IMR-90 (cell line): ENCODE data around the gene PILRA. TPM values are rescaled to one million over a fixed set of nuclear protein-coding genes. Genes with fewer than 3 reads are reported as not detected.

Experiments used
- ATAC-seq: fragments of 200-7000 bp; cut with Tn5 transposase; 2 replicates; pipeline ENCODE4 v1.9.1; 2020; ENCODE audit warnings: low read depth, mild to moderate bottlenecking, moderate library complexity
- BruUV-seq: library from RNA; stranded (reverse); fragments of 400-500 nt; replicated peaks from 2 replicates; lab custom pipeline; 2021; lab: Mats Ljungman, UMichigan
- CTCF ChIA-PET: fragments of 300-600 bp; formaldehyde crosslinking; extraction: SDS; loops from one replicate; lab custom pipeline; 2021; ENCODE audit warnings: antibody characterized with exemption; lab: Yijun Ruan, JAX
- POLR2A ChIA-PET: fragments of 300-600 bp; sonication (Branson Sonifier 250); formaldehyde crosslinking; loops from one replicate; lab custom pipeline; 2022; ENCODE audit warnings: antibody characterized with exemption; ENCODE audit not compliant: unreplicated experiment; lab: Charles Lee
- DNase-seq: peaks from one replicate; pipeline ENCODE4 v3.0.0; 2013
- H2AFZ ChIP-seq: replicated peaks from 2 replicates; pipeline ENCODE3; 2013; ENCODE audit warnings: low read length, mild to moderate bottlenecking; ENCODE audit not compliant: poor library complexity
- H2AK5ac ChIP-seq: 2 replicates; pipeline ENCODE4 v1.6.1; 2013; ENCODE audit warnings: low read depth, low read length, inconsistent platforms
- H2AK9ac ChIP-seq: replicated peaks from 2 replicates; pipeline ENCODE3; 2013; ENCODE audit warnings: mild to moderate bottlenecking, low read depth, low read length, moderate library complexity; ENCODE audit not compliant: poor library complexity
- H2BK120ac ChIP-seq: 2 replicates; pipeline ENCODE4 v1.6.1; 2013; ENCODE audit warnings: low read depth, low read length, inconsistent platforms
- H2BK15ac ChIP-seq: 3 replicates; pipeline ENCODE4 v1.6.1; 2013; ENCODE audit warnings: low read depth, low read length, inconsistent platforms
- H2BK20ac ChIP-seq: 2 replicates; pipeline ENCODE4 v1.6.1; 2013; ENCODE audit warnings: low read depth, mild to moderate bottlenecking, inconsistent platforms, low read length, moderate library complexity
- H2BK5ac ChIP-seq: 2 replicates; pipeline ENCODE4 v1.6.1; 2013; ENCODE audit warnings: mild to moderate bottlenecking, low read depth, low read length, inconsistent platforms; ENCODE audit not compliant: poor library complexity, severe bottlenecking
- H3K14ac ChIP-seq: replicated peaks from 2 replicates; pipeline ENCODE4 v1.6.1; 2013; ENCODE audit warnings: low read depth, low read length, inconsistent platforms
- H3K18ac ChIP-seq: 2 replicates; pipeline ENCODE4 v1.6.1; 2013; ENCODE audit warnings: low read depth, low read length, control low read depth
- H3K23ac ChIP-seq: 2 replicates; pipeline ENCODE4 v1.6.1; 2013; ENCODE audit warnings: low read depth, low read length, inconsistent platforms
- H3K27ac ChIP-seq: 2 replicates; pipeline ENCODE4 v1.5.1; 2013; ENCODE audit warnings: mild to moderate bottlenecking, control low read depth, low read length; ENCODE audit not compliant: insufficient read depth
- H3K27me3 ChIP-seq: 2 replicates; pipeline ENCODE4 v1.6.1; 2013; ENCODE audit warnings: low read length; ENCODE audit not compliant: control insufficient read depth, insufficient read depth
- H3K36me3 ChIP-seq: 2 replicates; pipeline ENCODE4 v1.6.1; 2013; ENCODE audit warnings: low read length, mixed read lengths; ENCODE audit not compliant: control insufficient read depth, insufficient read depth
- H3K4ac ChIP-seq: 2 replicates; pipeline ENCODE4 v1.6.1; 2013; ENCODE audit warnings: low read depth, low read length, inconsistent platforms
- H3K4me1 ChIP-seq: 2 replicates; pipeline ENCODE4 v1.6.1; 2013; ENCODE audit warnings: low read length, mixed read lengths; ENCODE audit not compliant: control insufficient read depth, insufficient read depth
- H3K4me2 ChIP-seq: 2 replicates; pipeline ENCODE4 v1.6.1; 2013; ENCODE audit warnings: low read depth, mild to moderate bottlenecking, control low read depth, low read length, moderate library complexity
- H3K4me3 ChIP-seq: 2 replicates; pipeline ENCODE4 v1.5.1; 2013; ENCODE audit warnings: low read depth, mild to moderate bottlenecking, control low read depth, low read length, moderate library complexity; ENCODE audit not compliant: insufficient read depth
- H3K56ac ChIP-seq: 2 replicates; pipeline ENCODE4 v1.6.1; 2013; ENCODE audit warnings: low read length, inconsistent platforms; ENCODE audit not compliant: insufficient read depth; ENCODE audit errors: extremely low read depth
- H3K79me1 ChIP-seq, 2 experiments: 2 replicates each; pipeline ENCODE4 v1.6.1; 2013; ENCODE audit warnings: low read length in 2 of 2, inconsistent platforms in 1 of 2, low read depth in 1 of 2
- H3K9ac ChIP-seq: 2 replicates; pipeline ENCODE4 v1.6.1; 2013; ENCODE audit warnings: low read depth, low read length, control low read depth
- H3K9me1 ChIP-seq: 2 replicates; pipeline ENCODE4 v1.6.1; 2013; ENCODE audit warnings: low read length, inconsistent platforms; ENCODE audit not compliant: insufficient read depth
- H3K9me3 ChIP-seq: 2 replicates; pipeline ENCODE4 v1.6.1; 2013; ENCODE audit warnings: low read length; ENCODE audit not compliant: control insufficient read depth, insufficient read depth
- H4K20me1 ChIP-seq: 2 replicates; pipeline ENCODE4 v1.6.1; 2013; ENCODE audit warnings: low read length, inconsistent platforms; ENCODE audit not compliant: insufficient read depth
- H4K5ac ChIP-seq: 2 replicates; pipeline ENCODE4 v1.6.1; 2013; ENCODE audit warnings: mild to moderate bottlenecking, low read depth, low read length, control low read depth
- H4K8ac ChIP-seq, 2 experiments: 2 replicates each; pipeline ENCODE4 v1.6.1; 2013; ENCODE audit warnings: low read depth in 2 of 2, low read length in 2 of 2, control low read depth in 1 of 2, inconsistent platforms in 1 of 2
- H4K91ac ChIP-seq: 2 replicates; pipeline ENCODE4 v1.6.1; 2013; ENCODE audit warnings: low read depth, low read length, inconsistent platforms; ENCODE audit not compliant: insufficient read depth
- BHLHE40 ChIP-seq: fragments of 150-350 bp; IDR thresholded peaks from 2 replicates; pipeline ENCODE4 v1.6.1; 2016; ENCODE audit warnings: mild to moderate bottlenecking, low read depth, low read length
- CEBPB ChIP-seq: IDR thresholded peaks from 2 replicates; pipeline ENCODE4 v1.6.1; 2012; ENCODE audit warnings: low read depth, low read length, improper control_type of control experiment
- CHD1 ChIP-seq: IDR thresholded peaks from 2 replicates; pipeline ENCODE4 v1.6.1; 2012; ENCODE audit warnings: low read depth, low read length, improper control_type of control experiment
- CTCF ChIP-seq: conservative IDR thresholded peaks from 2 replicates; pipeline ENCODE4 v1.5.1; 2012; ENCODE audit warnings: mild to moderate bottlenecking, low read depth, low read length, improper control_type of control experiment
- ELK1 ChIP-seq: fragments of 150-350 bp; IDR thresholded peaks from 2 replicates; pipeline ENCODE4 v1.6.1; 2016; ENCODE audit warnings: low read depth, mild to moderate bottlenecking, low read length, moderate library complexity, borderline replicate concordance
- FOS ChIP-seq: fragments of 150-350 bp; IDR thresholded peaks from 2 replicates; pipeline ENCODE4 v1.6.1; 2016; ENCODE audit warnings: low read depth, low read length
- MAFK ChIP-seq: IDR thresholded peaks from 2 replicates; pipeline ENCODE4 v1.6.1; 2012; ENCODE audit warnings: low read depth, low read length, improper control_type of control experiment
- MAZ ChIP-seq: IDR thresholded peaks from 2 replicates; pipeline ENCODE4 v1.6.1; 2012; ENCODE audit warnings: low read depth, mild to moderate bottlenecking, low read length, improper control_type of control experiment, moderate library complexity, borderline replicate concordance
- MXI1 ChIP-seq: IDR thresholded peaks from 2 replicates; pipeline ENCODE4 v1.6.1; 2012; ENCODE audit warnings: low read depth, mild to moderate bottlenecking, low read length, moderate library complexity, borderline replicate concordance
- NFE2L2 ChIP-seq: fragments of 150-350 bp; IDR thresholded peaks from 2 replicates; pipeline ENCODE4 v1.6.1; 2016; ENCODE audit warnings: low read depth, mild to moderate bottlenecking, low read length
- POLR2A ChIP-seq: IDR thresholded peaks from 2 replicates; pipeline ENCODE4 v1.6.1; 2012; ENCODE audit warnings: mild to moderate bottlenecking, low read depth, low read length
- RAD21 ChIP-seq: IDR thresholded peaks from 2 replicates; pipeline ENCODE4 v1.6.1; 2012; ENCODE audit warnings: low read length, improper control_type of control experiment
- RCOR1 ChIP-seq: IDR thresholded peaks from 2 replicates; pipeline ENCODE4 v1.6.1; 2012; ENCODE audit warnings: mild to moderate bottlenecking, low read length, improper control_type of control experiment; ENCODE audit not compliant: insufficient replicate concordance
- RFX5 ChIP-seq: IDR thresholded peaks from 2 replicates; pipeline ENCODE4 v1.8.0; 2012; ENCODE audit warnings: low read depth, mild to moderate bottlenecking, low read length, moderate library complexity
- SMC3 ChIP-seq: fragments of 150-350 bp; IDR thresholded peaks from 2 replicates; pipeline ENCODE4 v1.6.1; 2016; ENCODE audit warnings: low read depth, mild to moderate bottlenecking, antibody characterized with exemption, low read length, moderate library complexity
- WGBS, 2 experiments: methylation state at CpG; one replicate each; pipeline versions ENCODE4 v1.1.5 to v1.1.7; 2013; ENCODE audit warnings: missing lambda C conversion rate in 2 of 2; ENCODE audit not compliant: insufficient read length in 1 of 2; ENCODE audit errors: extremely low coverage in 2 of 2; 5-methylcytosine and 5-hydroxymethylcytosine counted together
- dilution Hi-C: fragments of 300-500 bp; cut with HindIII; formaldehyde crosslinking; loops from one replicate; pipeline ENCODE4 v1.14.3; 2018; ENCODE audit warnings: low sequenced_read_pairs; ENCODE audit not compliant: unreplicated experiment
- in situ Hi-C: fragments of 300-500 bp; cut with MboI; formaldehyde crosslinking; loops from 3 replicates; pipeline ENCODE4 v1.14.3; 2019; ENCODE audit warnings: low sequenced_read_pairs, inconsistent platforms, mixed read lengths
- intact Hi-C: fragments of 100-400 bp; cut with micrococcal nuclease; formaldehyde crosslinking; loops from 2 replicates; pipeline ENCODE4 v1.10.0; 2022
- polyA plus RNA-seq, 3 experiments: library from polyadenylated mRNA; depleted of rRNA; stranded (reverse); fragments of >200 nt; gene quantifications; 2 replicates each; pipeline ENCODE4 v1.2.3, GENCODE V29; 2012; ENCODE audit warnings: low replicate concordance in 1 of 3
- total RNA-seq: library from RNA; depleted of rRNA; stranded (reverse); fragments of >200 nt; gene quantifications from 2 replicates; pipeline ENCODE4 v1.2.3, GENCODE V29; 2012
- TF ChIP-seq, protein P1 (sequence below): fragments of 150-350 bp; IDR thresholded peaks from 2 replicates; pipeline ENCODE4 v1.6.1; 2017; ENCODE audit warnings: mild to moderate bottlenecking, antibody characterized with exemption, low read length, low read depth

Gene PILRA
- total and polyA plus RNA-seq, 2 of the 4 experiments (the other 2 are of a cell fraction): 0.56 TPM; not detected in 1

DNA sequence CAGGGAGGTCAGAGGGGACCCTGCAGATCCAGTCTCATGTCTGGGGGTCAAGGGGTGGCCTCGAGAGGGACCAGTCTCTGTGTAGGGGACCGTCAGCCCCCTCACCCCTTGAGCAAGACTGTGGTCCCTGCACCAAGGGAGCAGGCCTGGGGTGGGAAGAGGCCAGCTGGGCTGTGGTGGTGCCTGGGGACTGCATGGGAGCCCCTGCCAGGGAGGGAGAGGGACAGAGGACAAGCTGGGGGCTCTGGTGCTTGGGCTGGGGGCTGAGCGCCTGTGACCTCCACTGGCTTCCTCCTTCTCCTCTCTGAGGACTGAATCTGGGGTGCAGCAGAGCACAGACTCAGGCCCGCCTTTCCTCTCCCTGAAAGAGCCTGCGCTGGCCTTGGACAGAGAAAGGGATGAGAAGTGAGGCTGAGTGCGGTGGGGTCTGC lies 16.1 kb upstream of the PILRA start:
- H3K4ac ChIP-seq: no peak overlapping the region
- no peak overlapping the region for H2AK5ac ChIP-seq
- no peak overlapping the region for H4K8ac ChIP-seq
- H3K4me1 ChIP-seq: no peaks in the 10 kb centered on the region
- H4K5ac ChIP-seq: no peak overlapping the region
- H3K9me3 ChIP-seq: no peaks in the 10 kb centered on the region
- H2AFZ ChIP-seq: no peak overlapping the region
- H3K9ac ChIP-seq: no peak overlapping the region
- TF ChIP-seq MXI1: no peak
- no peak for TF ChIP-seq MAZ
- no peak for TF ChIP-seq NFE2L2
- TF ChIP-seq, protein P1, sequence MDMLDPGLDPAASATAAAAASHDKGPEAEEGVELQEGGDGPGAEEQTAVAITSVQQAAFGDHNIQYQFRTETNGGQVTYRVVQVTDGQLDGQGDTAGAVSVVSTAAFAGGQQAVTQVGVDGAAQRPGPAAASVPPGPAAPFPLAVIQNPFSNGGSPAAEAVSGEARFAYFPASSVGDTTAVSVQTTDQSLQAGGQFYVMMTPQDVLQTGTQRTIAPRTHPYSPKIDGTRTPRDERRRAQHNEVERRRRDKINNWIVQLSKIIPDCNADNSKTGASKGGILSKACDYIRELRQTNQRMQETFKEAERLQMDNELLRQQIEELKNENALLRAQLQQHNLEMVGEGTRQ: no peak
- TF ChIP-seq SMC3: no peak
- no peak for TF ChIP-seq RFX5
- TF ChIP-seq MAFK: no peak
- TF ChIP-seq POLR2A: no peak
- TF ChIP-seq ELK1: no peak
- no peak for TF ChIP-seq CEBPB
- no peak for TF ChIP-seq RCOR1
- no peak for TF ChIP-seq BHLHE40
- TF ChIP-seq FOS: no peak
- no peak for TF ChIP-seq RAD21
- TF ChIP-seq CTCF: no peak
- TF ChIP-seq CHD1: no peak
- no peaks in the 10 kb centered on the region for H3K27me3 ChIP-seq
- no peak overlapping the region for H2BK120ac ChIP-seq
- no TSS peak for BruUV-seq
- H3K14ac ChIP-seq: no peak overlapping the region
- POLR2A ChIA-PET: no interaction called here
- peaks cover 77% of the 10 kb centered on the region for H3K36me3 ChIP-seq
- no peaks in the 10 kb centered on the region for H3K9me1 ChIP-seq
- no peak overlapping the region for H4K91ac ChIP-seq
- DNase-seq (no peak), ATAC-seq (no peak)
- WGBS, 2 experiments: no CpG with 5 or more reads among the region's 6 CpGs
- H3K4me3 ChIP-seq: no peak overlapping the region
- no peak overlapping the region for H3K27ac ChIP-seq
- CTCF ChIA-PET: no interaction called here
- no peak overlapping the region for H3K56ac ChIP-seq
- no peak overlapping the region for H2BK5ac ChIP-seq
- H3K23ac ChIP-seq: no peak overlapping the region
- H3K79me1 ChIP-seq: peaks cover 0 to 3% of the 10 kb centered on the region in 2 experiments; a peak in 1 of 4 replicates
- no peaks in the 10 kb centered on the region for H4K20me1 ChIP-seq
- no peak overlapping the region for H2BK20ac ChIP-seq
- H3K18ac ChIP-seq: no peak overlapping the region
- H2AK9ac ChIP-seq: no peak overlapping the region
- intact Hi-C loops: no loop called here
- dilution Hi-C loops: no loop called here
- H2BK15ac ChIP-seq: no peak overlapping the region
- in situ Hi-C loops: no loop called here
- H3K4me2 ChIP-seq: no peak overlapping the region
